ENCODE results near the gene PNCK.
"Not testable (repeated sequence)": the region's sequence is repeated elsewhere in the genome, so short reads cannot be mapped to it uniquely, and the experiment has no call there.

The PNCK gene

GRCh38 chrX:153685156-153685536, 11.5 kb upstream of the PNCK start:
- DNase-seq: no peak

DNA sequence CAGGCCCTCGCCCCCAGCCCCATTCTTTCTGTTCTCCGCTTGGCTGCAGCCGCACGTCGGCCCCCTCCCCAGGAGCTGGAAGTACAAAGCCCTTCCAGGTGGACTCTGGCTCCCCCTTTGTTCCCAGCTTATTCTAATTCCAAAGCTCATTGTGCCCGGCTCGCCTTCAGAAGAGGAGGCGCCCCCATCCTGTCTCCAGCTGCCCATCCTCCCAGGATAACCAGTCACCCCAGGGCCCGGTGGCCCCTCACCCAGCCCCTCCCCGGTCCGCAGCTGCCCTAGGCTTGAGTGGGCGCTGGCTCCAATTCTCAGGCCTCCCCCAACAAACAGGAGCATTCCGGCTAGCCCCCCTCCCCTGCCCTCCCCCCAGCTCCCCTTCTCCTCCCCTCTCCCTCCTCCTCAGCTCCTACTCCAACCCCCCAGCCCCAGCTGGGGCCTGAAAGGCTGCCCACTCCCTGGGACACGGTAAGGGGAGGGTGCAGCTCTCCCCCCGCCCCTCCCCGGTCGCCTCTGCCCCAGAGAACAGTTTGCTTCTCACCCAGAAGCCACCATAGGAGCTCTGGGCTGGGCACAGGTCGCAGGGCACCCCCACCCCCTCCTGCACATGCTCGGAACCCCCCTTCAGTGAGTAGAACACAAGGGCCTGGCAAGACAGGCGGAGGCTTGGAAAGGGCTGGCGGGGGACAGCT, 11.0 kb upstream of the PNCK start:
- DNase-seq: no peak

DNA sequence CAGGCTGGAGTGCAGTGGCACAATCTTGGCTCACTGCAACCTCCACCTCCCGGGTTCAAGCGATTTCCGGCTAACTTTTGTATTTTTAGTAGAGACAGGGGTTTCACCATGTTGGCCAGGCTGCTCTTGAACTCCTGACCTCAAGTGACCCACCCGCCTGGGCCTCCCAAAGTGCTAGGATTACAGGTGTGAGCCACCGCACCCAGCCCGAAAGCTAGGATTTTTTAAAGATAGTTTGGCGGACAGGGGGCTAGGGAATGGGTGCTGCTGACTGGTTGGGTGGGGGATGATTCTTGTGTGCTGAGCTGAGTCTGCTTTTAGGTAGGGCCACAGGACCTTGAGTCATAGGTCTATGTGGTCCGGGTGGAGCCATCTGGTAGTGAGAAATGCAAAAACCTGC, 9.9 kb upstream of the PNCK start:
- DNase-seq: not testable (repeated sequence)

DNA sequence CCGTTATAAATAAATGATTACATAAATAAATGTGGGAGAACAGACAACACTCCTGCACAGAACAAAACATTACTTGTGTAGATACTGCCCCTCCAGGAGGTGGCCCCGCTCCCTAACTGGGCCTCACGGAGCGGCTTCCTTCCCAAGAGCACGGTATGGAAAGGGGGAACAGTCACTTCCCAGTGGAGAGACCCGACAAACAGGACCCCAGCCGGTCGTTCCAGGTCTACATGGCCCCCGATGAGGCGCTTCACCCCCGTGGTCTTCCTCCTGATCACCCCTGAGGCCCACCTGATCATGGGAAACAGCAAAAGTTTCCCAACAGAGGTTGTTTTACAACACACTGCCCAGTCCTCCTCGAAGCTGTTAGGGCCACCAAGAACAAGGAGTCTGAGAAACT, 7.6 kb upstream of the PNCK start:
- DNase-seq: no peak

DNA sequence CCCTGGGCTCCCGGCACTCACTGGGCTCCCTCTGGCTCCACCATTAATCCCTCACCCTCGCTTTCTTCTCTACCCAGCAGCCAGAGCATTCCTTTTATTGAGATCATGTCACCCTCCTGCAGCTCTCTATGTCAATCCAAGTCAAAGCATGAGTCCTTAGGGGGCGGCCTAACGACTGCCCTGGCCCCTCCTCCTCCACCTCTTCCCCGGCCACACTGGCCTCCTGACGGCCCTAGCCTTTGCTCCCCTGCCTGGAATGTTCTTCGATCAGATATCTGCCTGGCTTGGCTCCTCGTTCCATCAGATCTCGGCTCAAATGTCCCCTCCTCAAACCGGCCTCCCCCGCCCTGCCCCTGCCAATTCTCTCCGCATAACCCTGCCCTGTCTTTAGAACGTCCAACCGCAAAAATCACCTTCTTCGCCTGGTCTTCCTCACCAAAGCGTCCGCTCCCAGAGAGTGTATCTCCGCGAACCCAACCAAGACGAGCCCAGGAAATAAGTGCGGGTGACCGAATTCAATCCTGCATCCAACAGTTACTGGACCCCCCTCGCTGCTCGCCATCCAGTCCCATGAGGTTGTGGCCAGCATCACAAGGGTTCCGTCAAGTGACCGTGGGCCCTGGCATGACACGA, 722 bp upstream of the PNCK start:
- DNase-seq: no peak

DNA sequence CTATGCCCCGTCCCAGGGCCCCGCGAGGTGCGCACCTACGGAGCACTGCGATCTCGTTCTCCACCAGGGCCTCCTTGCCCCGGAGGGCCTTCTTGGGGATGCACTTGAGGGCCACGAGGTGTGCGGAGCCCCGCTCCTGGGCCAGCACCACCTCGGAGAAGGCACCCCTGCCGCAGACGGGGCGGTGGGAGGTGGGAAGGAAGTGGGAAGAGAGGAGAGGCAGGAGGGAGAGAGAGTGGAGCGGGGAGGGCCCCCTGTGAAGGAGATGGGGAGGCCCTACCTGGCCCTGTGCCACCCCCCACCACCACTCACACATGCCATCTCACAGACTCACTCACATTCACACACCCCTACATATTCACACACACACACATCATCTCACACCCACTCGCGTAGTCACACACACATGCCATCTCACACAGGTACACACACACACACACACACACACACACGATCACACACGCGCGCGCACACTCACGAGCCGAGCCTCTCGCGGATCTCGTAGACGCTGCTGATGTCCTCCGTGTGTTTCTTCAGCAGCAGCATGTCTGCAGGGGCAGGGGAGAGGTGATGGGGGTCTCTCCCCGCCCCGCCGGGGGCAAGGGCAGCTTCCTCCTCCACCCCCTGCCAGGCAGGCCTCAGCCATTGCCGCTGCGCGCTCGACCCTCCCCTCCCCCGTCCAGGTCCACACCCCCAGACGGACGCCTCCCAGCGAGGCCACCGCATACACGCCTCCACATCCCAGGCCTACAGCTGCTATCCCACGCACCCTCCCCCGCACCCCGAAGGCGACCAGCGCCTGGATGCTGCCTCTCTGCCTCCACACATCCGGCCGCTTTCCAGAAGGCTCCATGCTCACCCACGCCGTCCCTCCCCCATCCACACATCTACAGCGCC, 834 bp downstream of the PNCK start:
- no peak for DNase-seq

DNA sequence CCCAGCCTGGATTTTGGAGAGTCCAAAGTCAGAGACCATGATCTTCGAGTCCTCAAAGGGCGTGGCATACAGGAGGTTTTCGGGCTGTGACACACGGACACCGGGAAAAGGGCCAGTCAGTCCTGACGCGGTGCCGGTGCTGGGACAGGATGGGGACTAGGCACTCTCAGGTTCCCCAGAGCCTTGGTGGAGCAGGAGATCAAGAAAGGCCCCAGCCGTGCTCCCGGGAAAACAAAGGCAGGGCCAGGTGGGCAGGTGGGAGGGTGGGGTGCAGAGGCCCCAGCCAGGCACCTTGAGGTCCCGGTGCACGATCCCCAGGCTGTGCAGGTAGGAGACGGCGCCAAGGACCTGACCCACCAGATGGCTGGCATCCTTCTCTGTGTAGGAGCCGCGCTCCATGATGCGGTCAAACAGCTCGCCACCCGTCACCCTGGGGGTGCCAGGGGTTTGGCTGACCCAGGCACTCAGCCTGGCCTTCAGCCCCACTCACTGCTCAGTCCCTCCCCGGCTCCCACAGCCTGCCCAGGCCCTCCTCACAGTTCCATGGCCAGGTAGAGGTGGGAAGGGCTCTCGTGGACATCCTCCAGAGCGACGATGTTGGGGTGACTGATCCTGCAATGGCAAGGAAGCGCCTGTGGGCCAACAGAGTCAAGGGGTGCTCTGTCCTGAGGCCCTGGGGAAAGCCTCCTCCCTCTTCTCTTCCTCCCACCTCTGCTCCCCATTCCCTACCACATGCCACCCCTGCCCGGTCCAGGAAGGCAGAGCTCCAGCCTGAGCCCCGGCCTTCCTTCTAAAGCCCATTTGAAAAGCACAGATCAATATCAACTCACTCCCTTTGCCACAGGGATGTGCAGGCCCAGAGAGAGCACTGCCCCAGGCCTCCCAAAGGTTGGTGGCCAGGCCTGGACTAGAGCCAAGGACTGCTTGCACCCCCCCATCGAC, 1.8 kb downstream of the PNCK start:
- DNase-seq: no peak

GRCh38 chrX:153670748-153671588, 2.6 kb downstream of the PNCK start:
- DNase-seq: no peak

DNA sequence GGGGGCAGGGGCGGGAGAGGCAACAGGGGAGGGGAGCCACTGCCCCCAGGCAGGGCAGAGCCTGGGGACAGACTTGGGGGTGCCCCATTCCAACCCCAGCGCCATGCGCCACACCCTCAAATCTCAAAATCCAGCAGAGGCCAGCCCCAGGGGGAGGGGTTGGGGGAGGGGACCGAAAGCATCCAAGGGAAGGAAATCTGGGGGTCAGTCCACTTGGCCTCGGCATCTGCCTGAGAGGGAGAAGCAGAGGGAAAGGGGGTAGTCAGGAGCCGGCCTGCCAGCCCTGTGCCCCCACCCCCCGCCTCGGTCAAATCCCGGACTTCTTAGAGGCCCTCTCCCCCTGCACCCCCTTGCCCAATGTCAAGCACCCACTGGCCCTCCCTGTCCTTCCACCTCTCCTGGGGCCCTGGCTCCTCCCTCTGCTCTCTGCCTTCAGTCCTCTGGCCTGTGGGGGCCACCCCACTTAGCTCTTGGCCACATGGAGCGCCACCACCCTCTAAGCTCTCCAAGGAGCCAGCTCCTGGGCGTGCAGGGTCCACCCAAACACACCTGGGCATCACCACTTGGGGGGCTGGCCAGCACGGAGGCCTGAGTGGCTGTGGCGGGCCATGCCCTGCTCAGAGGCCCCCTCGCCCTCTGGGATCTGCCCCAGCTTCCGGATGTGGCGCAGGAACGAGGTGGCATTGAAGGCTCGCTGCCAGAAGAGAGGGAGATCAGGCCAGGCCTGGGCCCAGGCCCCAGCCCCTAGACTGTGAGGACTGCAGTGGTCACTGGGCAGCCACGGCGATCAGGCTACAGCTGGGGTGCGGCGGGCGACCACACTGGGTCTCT, 3.5 kb downstream of the PNCK start:
- no peak for DNase-seq

DNA sequence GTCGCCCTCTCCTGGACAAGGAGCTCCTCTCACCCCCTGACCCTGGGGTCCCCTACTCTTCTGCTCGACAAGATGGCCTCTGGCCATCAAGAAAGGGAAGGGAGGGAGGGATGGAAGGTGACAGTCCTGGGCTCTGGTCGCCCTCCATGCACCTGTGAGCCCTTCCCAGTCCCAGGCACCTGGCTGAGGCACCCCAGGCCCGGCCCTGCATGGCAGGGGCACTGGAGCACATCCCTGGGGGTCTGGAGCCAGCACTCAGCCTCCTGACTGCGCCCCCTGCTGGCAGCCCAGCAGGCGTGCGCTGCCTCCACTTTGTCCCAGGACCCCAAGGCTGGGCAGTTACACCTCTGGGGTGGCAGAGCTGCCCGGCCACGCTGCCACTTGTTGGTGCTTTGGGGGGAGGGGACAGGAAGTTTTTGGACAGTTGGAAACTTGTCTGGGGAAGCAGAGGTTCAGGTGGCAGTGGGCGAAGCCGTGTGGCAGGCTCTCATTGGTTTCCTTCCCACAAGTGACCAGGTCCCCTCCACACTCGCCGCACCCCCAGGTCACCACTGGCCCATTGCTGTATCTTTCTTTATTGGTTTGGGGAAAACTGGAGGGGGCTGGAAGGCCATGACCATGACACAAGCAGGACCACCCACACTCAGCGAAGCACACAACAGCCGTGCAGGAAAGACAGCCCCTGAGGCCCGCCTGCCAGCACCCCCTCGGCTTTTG, 4.3 kb downstream of the PNCK start:
- DNase-seq: no peak

DNA sequence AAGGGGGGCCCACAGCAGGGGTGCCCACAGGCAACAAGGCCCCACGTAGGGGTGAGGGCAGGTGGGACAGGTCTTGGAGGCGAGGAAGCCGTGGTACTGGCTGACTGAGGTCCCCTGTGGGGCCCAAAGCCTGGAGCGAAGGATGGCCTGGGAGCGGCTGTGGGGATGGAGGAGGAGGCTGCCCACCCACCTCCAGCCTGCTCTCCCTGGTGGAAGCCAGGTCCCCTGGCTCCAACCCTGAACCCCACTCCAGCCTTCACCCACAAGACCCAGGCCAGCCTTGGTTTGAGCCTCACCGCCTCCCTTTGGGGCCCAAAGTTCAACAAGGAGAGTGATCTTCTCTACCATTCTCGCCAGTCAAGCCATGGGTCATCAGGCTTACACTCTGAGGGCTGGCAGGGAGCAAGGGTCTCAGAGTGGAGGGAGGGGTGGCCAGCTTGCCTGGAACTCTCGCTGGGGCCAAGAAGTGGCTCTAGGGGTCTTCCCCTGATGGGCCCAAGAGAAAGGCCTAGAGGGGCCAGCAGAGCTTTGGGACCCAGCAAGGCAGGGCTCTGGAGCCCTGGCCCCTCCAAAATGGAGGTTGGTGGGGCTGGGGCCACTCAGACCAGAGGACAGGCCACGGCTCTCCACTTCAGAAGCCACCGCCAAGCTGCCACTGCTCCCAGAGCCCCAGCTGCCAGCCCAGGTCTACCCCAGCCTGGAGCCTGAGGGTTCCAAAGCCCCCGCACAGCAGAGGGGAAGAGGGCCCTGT, 5.0 kb downstream of the PNCK start:
- DNase-seq: no peak

GRCh38 chrX:153667956-153668396, 5.6 kb downstream of the PNCK start:
- DNase-seq: peak; percentile 45

GRCh38 chrX:153667281-153667955, 6.2 kb downstream of the PNCK start:
- no peak for DNase-seq

GRCh38 chrX:153665726-153666306, 7.8 kb downstream of the PNCK start:
- no peak for DNase-seq

GRCh38 chrX:153662266-153662665, 11.3 kb downstream of the PNCK start:
- DNase-seq: no peak

DNA sequence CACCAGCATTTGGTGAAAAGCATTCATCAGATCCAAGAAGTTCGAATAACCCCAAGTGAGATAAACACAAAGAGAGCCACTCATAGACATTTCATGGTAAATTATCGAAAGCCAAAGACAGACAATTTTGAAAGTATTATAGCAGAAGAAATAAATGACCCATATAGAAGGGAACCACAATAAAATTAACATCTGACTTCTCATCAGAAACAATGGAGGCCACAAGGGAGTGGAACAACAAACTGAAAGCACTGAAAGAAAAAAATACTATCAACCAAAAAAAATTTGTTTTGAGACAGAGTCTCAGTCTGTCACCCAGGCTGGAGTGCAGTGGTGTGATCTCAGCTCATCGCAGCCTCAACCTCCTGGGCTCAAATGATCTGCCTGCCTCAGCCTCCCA, 14.3 kb downstream of the PNCK start:
- no peak for DNase-seq

DNA sequence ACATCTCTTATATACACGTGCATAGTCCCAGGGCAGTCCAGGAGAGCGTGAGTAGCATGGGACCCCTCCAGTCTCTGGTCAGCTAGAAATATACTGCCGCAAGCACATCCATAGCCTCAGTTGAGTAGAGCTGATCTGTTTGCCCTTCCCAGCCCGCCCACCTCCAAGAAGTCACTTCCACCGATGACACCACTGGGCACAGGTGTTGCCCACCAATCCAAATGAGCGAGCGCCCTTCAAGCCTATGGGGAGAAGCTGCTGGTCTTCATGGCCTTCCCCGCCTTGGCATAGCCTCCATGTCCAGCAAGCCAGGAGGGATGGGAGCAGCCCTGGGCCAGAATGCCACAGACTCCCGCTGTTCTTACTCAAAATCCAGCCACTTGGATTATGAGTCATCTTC, 16.5 kb downstream of the PNCK start:
- DNase-seq: no peak

DNA sequence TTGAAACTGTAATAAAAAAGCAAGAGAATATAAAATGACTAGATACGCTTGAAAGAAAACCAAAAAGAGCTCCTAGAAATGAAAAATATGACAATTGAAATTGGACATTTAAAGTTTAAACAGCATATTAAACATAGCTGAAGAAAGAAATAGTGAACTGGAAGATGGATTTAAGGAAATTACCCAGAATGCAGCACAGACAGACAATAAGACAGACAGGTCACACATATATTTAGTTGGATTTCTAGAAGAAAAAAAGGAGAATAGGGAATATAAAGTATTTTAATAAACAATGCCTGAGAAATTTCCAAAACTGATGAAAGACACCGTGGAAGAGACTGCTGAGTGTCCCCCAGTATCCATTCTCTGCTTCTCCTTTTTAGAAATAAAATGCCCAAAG, 20.1 kb downstream of the PNCK start:
- no peak for DNase-seq

Data from NCI-H2029 treated with DMSO at 0.1 percent for 48 hours (cell line).